ENCODE measurements around the gene BCAS2. TPM values are rescaled to one million over a fixed set of nuclear protein-coding genes. Genes with fewer than 3 reads are reported as not detected.

Gene BCAS2
- total and polyA plus RNA-seq, 2 experiments from 2014 or later, result 50.7 to 111 TPM

DNA sequence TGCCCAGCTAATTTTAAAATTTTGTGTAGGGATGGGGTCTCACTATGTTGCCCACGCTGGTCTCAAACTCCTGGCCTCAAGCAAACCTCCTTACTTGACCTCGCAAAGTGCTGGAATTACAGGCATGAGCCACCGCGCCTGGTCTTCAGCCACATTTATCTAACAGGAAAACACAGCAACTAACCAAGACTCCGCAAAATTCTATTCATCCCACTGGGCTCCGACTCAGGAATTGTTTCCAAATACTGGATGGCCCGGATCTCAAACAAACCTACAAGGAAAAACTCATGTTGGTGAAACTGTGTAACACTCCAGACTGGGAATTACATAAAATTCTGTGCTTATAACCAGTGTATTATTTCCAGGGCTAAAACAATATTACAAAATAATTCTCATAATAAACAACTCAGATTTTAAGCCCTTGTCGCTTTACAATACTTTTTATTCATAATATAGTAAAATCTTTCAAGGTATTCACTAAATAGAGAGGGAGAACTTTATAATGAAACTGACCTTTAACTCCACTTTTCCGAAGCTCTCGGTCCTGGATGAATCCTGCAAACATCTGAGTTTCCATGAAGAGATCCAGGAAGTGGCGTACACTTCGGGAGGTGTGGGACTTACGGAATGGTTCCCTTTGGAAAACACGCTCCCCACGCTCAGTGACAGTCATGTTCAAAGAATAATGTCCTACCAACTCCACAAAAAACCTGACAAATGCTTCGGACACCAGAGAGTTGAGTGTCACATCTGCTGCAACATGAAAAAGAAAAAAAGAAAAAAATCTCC lies 6.0 kb upstream of the BCAS2 start (continued):
- TF ChIP-seq, protein P1, sequence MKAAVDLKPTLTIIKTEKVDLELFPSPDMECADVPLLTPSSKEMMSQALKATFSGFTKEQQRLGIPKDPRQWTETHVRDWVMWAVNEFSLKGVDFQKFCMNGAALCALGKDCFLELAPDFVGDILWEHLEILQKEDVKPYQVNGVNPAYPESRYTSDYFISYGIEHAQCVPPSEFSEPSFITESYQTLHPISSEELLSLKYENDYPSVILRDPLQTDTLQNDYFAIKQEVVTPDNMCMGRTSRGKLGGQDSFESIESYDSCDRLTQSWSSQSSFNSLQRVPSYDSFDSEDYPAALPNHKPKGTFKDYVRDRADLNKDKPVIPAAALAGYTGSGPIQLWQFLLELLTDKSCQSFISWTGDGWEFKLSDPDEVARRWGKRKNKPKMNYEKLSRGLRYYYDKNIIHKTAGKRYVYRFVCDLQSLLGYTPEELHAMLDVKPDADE (IDR thresholded peaks at IDR 0.05), result no peak
- TF ChIP-seq EZH2phosphoT487 (IDR thresholded peaks at IDR 0.05; ENCODE audit: unreplicated experiment), result no peak
- no peak for TF ChIP-seq ZNF331 (CRISPR knock-in tag; IDR thresholded peaks at IDR 0.05; ENCODE audit: low read depth)
- TF ChIP-seq, protein P2, sequence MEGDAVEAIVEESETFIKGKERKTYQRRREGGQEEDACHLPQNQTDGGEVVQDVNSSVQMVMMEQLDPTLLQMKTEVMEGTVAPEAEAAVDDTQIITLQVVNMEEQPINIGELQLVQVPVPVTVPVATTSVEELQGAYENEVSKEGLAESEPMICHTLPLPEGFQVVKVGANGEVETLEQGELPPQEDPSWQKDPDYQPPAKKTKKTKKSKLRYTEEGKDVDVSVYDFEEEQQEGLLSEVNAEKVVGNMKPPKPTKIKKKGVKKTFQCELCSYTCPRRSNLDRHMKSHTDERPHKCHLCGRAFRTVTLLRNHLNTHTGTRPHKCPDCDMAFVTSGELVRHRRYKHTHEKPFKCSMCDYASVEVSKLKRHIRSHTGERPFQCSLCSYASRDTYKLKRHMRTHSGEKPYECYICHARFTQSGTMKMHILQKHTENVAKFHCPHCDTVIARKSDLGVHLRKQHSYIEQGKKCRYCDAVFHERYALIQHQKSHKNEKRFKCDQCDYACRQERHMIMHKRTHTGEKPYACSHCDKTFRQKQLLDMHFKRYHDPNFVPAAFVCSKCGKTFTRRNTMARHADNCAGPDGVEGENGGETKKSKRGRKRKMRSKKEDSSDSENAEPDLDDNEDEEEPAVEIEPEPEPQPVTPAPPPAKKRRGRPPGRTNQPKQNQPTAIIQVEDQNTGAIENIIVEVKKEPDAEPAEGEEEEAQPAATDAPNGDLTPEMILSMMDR (conservative IDR thresholded peaks at IDR 0.05; ENCODE audit: low read depth in 2 of 2), result no peak
- TF ChIP-seq NANOG (IDR thresholded peaks at IDR 0.05; ENCODE audit: borderline replicate concordance), result no peak
- no peak for TF ChIP-seq POLR2AphosphoS5 (IDR thresholded peaks at IDR 0.05; ENCODE audit: low read depth)
- TF ChIP-seq CREB1 (CRISPR knock-in tag; IDR thresholded peaks at IDR 0.05; ENCODE audit: low read depth), result no peak
- TF ChIP-seq EZH2 (IDR thresholded peaks at IDR 0.05; ENCODE audit: low read depth, unreplicated experiment), result no peak
- no peak for TF ChIP-seq STAT1 (IDR thresholded peaks at IDR 0.05; ENCODE audit: unreplicated experiment)

- Mint-ChIP-seq H3K4me3 (no peak overlapping the region), H3K27ac (no peak overlapping the region), H3K4me1 (0 out of 3 replicates have a peak, but pooled peaks cover 7% of the 10 kb centered on the region), H3K27me3 (ENCODE audit: insufficient read depth, low read depth, poor library complexity) (peaks cover 6% of the 10 kb centered on the region), H3K36me3 (ENCODE audit: low read depth) (no peaks in the 10 kb centered on the region), H3K9me3 (no peaks in the 10 kb centered on the region)
- Histone ChIP-seq H3K27me3 (ENCODE audit: insufficient read depth) (no peaks in the 10 kb centered on the region), H3K4me2 (no peak overlapping the region), H3K27ac (ENCODE audit: low read depth) (no peak overlapping the region), H3K36me3 (ENCODE audit: insufficient read depth) (no peaks in the 10 kb centered on the region), H3K4me3 (no peak overlapping the region), H3K4me1 (ENCODE audit: insufficient read depth) (peaks cover 6% of the 10 kb centered on the region; the same call in 1 of the 2 replicates), H3K9me2 (ENCODE audit: insufficient read depth) (peaks cover 7% of the 10 kb centered on the region; the same call in 1 of the 2 replicates), H3K79me2 (replicated peaks; ENCODE audit: insufficient read depth) (no peaks in the 10 kb centered on the region), H4K20me1 (replicated peaks; ENCODE audit: insufficient read depth) (no peaks in the 10 kb centered on the region), H2AFZ (no peak overlapping the region), H3F3A (replicated peaks; ENCODE audit: low read depth) (no peaks in the 10 kb centered on the region)
- DNase-seq (ENCODE audit: low spot score) (no peak), ATAC-seq (no peak)
- TF ChIP-seq REST (IDR thresholded peaks at IDR 0.05; ENCODE audit: unreplicated experiment), result no peak
- no peak for TF ChIP-seq JUNB (IDR thresholded peaks at IDR 0.05; ENCODE audit: unreplicated experiment)
- no peak for TF ChIP-seq POLR2AphosphoS5 (IDR thresholded peaks at IDR 0.05; ENCODE audit: low read depth)
- TF ChIP-seq, protein P2 (conservative IDR thresholded peaks at IDR 0.05; ENCODE audit: low read depth in 2 of 2), result no peak
- TF ChIP-seq, protein P1 (IDR thresholded peaks at IDR 0.05), result no peak
Observed at GRCh38 chr1:114586513-114587047, 5.2 kb upstream of the BCAS2 start.

All from GM23338 (cell line).